ENCODE data around the gene BACH2.

The BACH2 gene

GRCh38 chr6:90257486-90257738 is 39.2 kb downstream of the BACH2 start:
- no CpG with 5 or more reads among the region's 1 CpG for WGBS, 2 donors (ENCODE audit: extremely low coverage in 2 of 2, insufficient read length in 2 of 2, insufficient replicate concordance in 1 of 2)
- no peak overlapping the region for H3K27ac ChIP-seq (replicated peaks; ENCODE audit: low read length)

GRCh38 chr6:90256698-90257485 is 39.8 kb downstream of the BACH2 start:
- no peak overlapping the region for H3K9ac ChIP-seq (ENCODE audit: low read depth, low read length, poor library complexity)
- no peaks in the 10 kb centered on the region for H3K27me3 ChIP-seq (ENCODE audit: control insufficient read depth in 3 of 3, insufficient read depth in 3 of 3, low read depth in 1 of 3, low read length in 3 of 3)
- no peak overlapping the region for H3K14ac ChIP-seq (ENCODE audit: low read length)
- no peak overlapping the region for H2BK12ac ChIP-seq (ENCODE audit: low read length)
- H3K27ac ChIP-seq (replicated peaks; ENCODE audit: low read length): no peak overlapping the region
- no peak overlapping the region for H4K8ac ChIP-seq (ENCODE audit: low read depth, low read length)
- H3K4me2 ChIP-seq (ENCODE audit: insufficient read depth, low read length, poor library complexity, severe bottlenecking): no peak overlapping the region
- H3K23ac ChIP-seq (ENCODE audit: low read depth, low read length, poor library complexity): no peak overlapping the region
- peaks cover 0 to 3% of the 10 kb centered on the region in 2 donors for H3K4me1 ChIP-seq (ENCODE audit: control insufficient read depth in 2 of 2, insufficient read depth in 1 of 2, low read depth in 1 of 2, low read length in 2 of 2)
- no peaks in the 10 kb centered on the region for H3K36me3 ChIP-seq (replicated peaks in 1 of 2; ENCODE audit: control insufficient read depth in 2 of 2, insufficient read depth in 2 of 2, low read length in 2 of 2)
- H4K91ac ChIP-seq (ENCODE audit: low read depth, low read length, poor library complexity): no peak overlapping the region
- H2AK5ac ChIP-seq (ENCODE audit: low read depth, low read length): no peak overlapping the region
- no peak overlapping the region for H2AFZ ChIP-seq (ENCODE audit: low read length)
- no peak overlapping the region for H2BK5ac ChIP-seq (ENCODE audit: low read length)
- no peaks in the 10 kb centered on the region for H3K79me1 ChIP-seq (ENCODE audit: low read depth, low read length)
- no peak overlapping the region for H2BK120ac ChIP-seq (ENCODE audit: low read depth, low read length)
- DNase-seq (ENCODE audit: low spot score): no peak
- no peak overlapping the region for H3K4me3 ChIP-seq (ENCODE audit: low read length in 2 of 2)
- H3K4ac ChIP-seq (ENCODE audit: low read length): no peak overlapping the region
- H2BK15ac ChIP-seq (ENCODE audit: low read length): no peak overlapping the region
- H3K18ac ChIP-seq (ENCODE audit: low read length): no peak overlapping the region
- WGBS, 2 donors (ENCODE audit: extremely low coverage in 2 of 2, insufficient read length in 2 of 2, insufficient replicate concordance in 1 of 2): no CpG with 5 or more reads among the region's 4 CpGs
- peaks cover 0 to 8% of the 10 kb centered on the region in 2 donors for H3K9me3 ChIP-seq (replicated peaks in 1 of 2; ENCODE audit: control insufficient read depth in 2 of 2, insufficient read depth in 1 of 2, low read depth in 1 of 2, low read length in 2 of 2)

More at GRCh38 chr6:90257486-90257738, 39.2 kb downstream of the BACH2 start:
- Histone ChIP-seq H2BK15ac (ENCODE audit: low read length) (no peak overlapping the region), H2BK5ac (ENCODE audit: low read length) (no peak overlapping the region), H3K4me2 (ENCODE audit: insufficient read depth, low read length, poor library complexity, severe bottlenecking) (no peak overlapping the region), H2BK12ac (ENCODE audit: low read length) (no peak overlapping the region), H3K79me1 (ENCODE audit: low read depth, low read length) (no peaks in the 10 kb centered on the region), H2AFZ (ENCODE audit: low read length) (no peak overlapping the region), H4K91ac (ENCODE audit: low read depth, low read length, poor library complexity) (no peak overlapping the region), H3K18ac (ENCODE audit: low read length) (no peak overlapping the region), H2BK120ac (ENCODE audit: low read depth, low read length) (no peak overlapping the region), H3K9me3 (replicated peaks in 1 of 2; ENCODE audit: control insufficient read depth in 2 of 2, insufficient read depth in 1 of 2, low read depth in 1 of 2, low read length in 2 of 2) (peaks cover 0 to 8% of the 10 kb centered on the region in 2 donors), H3K23ac (ENCODE audit: low read depth, low read length, poor library complexity) (no peak overlapping the region), H2AK5ac (ENCODE audit: low read depth, low read length) (no peak overlapping the region), H3K4ac (ENCODE audit: low read length) (no peak overlapping the region), H3K4me3 (ENCODE audit: low read length in 2 of 2) (no peak overlapping the region), H3K4me1 (ENCODE audit: control insufficient read depth in 2 of 2, insufficient read depth in 1 of 2, low read depth in 1 of 2, low read length in 2 of 2) (peaks cover 0 to 3% of the 10 kb centered on the region in 2 donors), H3K27me3 (ENCODE audit: control insufficient read depth in 3 of 3, insufficient read depth in 3 of 3, low read depth in 1 of 3, low read length in 3 of 3) (no peaks in the 10 kb centered on the region), H3K36me3 (replicated peaks in 1 of 2; ENCODE audit: control insufficient read depth in 2 of 2, insufficient read depth in 2 of 2, low read length in 2 of 2) (no peaks in the 10 kb centered on the region), H3K14ac (ENCODE audit: low read length) (no peak overlapping the region), H3K9ac (ENCODE audit: low read depth, low read length, poor library complexity) (no peak overlapping the region), H4K8ac (ENCODE audit: low read depth, low read length) (no peak overlapping the region)
- DNase-seq (ENCODE audit: low spot score): no peak

- no peak for DNase-seq (ENCODE audit: low spot score)
- no peak overlapping the region for H3K9ac ChIP-seq (ENCODE audit: low read depth, low read length, poor library complexity)
- H3K27me3 ChIP-seq (ENCODE audit: control insufficient read depth in 3 of 3, insufficient read depth in 3 of 3, low read depth in 1 of 3, low read length in 3 of 3): no peaks in the 10 kb centered on the region
- H3K79me1 ChIP-seq (ENCODE audit: low read depth, low read length): no peaks in the 10 kb centered on the region
- no peak overlapping the region for H2BK12ac ChIP-seq (ENCODE audit: low read length)
- no peak overlapping the region for H3K23ac ChIP-seq (ENCODE audit: low read depth, low read length, poor library complexity)
- no peak overlapping the region for H3K4me2 ChIP-seq (ENCODE audit: insufficient read depth, low read length, poor library complexity, severe bottlenecking)
- H4K8ac ChIP-seq (ENCODE audit: low read depth, low read length): no peak overlapping the region
- no peak overlapping the region for H2BK120ac ChIP-seq (ENCODE audit: low read depth, low read length)
- no peak overlapping the region for H3K14ac ChIP-seq (ENCODE audit: low read length)
- H2BK15ac ChIP-seq (ENCODE audit: low read length): no peak overlapping the region
- no peak overlapping the region for H2BK5ac ChIP-seq (ENCODE audit: low read length)
- peaks cover 0 to 3% of the 10 kb centered on the region in 2 donors for H3K4me1 ChIP-seq (ENCODE audit: control insufficient read depth in 2 of 2, insufficient read depth in 1 of 2, low read depth in 1 of 2, low read length in 2 of 2)
- no peak overlapping the region for H2AFZ ChIP-seq (ENCODE audit: low read length)
- H3K27ac ChIP-seq (replicated peaks; ENCODE audit: low read length): no peak overlapping the region
- no CpG with 5 or more reads among the region's 2 CpGs for WGBS, 2 donors (ENCODE audit: extremely low coverage in 2 of 2, insufficient read length in 2 of 2, insufficient replicate concordance in 1 of 2)
- no peak overlapping the region for H4K91ac ChIP-seq (ENCODE audit: low read depth, low read length, poor library complexity)
- H3K18ac ChIP-seq (ENCODE audit: low read length): no peak overlapping the region
- H3K4me3 ChIP-seq (ENCODE audit: low read length in 2 of 2): no peak overlapping the region
- no peak overlapping the region for H3K4ac ChIP-seq (ENCODE audit: low read length)
- peaks cover 0 to 4% of the 10 kb centered on the region in 2 donors for H3K9me3 ChIP-seq (replicated peaks in 1 of 2; ENCODE audit: control insufficient read depth in 2 of 2, insufficient read depth in 1 of 2, low read depth in 1 of 2, low read length in 2 of 2)
- no peak overlapping the region for H2AK5ac ChIP-seq (ENCODE audit: low read depth, low read length)
- H3K36me3 ChIP-seq (replicated peaks in 1 of 2; ENCODE audit: control insufficient read depth in 2 of 2, insufficient read depth in 2 of 2, low read length in 2 of 2): no peaks in the 10 kb centered on the region
These were observed 43.0 kb downstream of the BACH2 start for GRCh38 chr6:90253631-90254030.

GRCh38 chr6:90251295-90251992 is 45.2 kb downstream of the BACH2 start:
- H3K9ac ChIP-seq (ENCODE audit: low read depth, low read length, poor library complexity): no peak overlapping the region
- H4K91ac ChIP-seq (ENCODE audit: low read depth, low read length, poor library complexity): no peak overlapping the region
- no peak overlapping the region for H3K14ac ChIP-seq (ENCODE audit: low read length)
- no peak overlapping the region for H2BK15ac ChIP-seq (ENCODE audit: low read length)
- H3K18ac ChIP-seq (ENCODE audit: low read length): no peak overlapping the region
- no peak overlapping the region for H3K4me3 ChIP-seq (ENCODE audit: low read length in 2 of 2)
- H2AK5ac ChIP-seq (ENCODE audit: low read depth, low read length): no peak overlapping the region
- H3K27ac ChIP-seq (replicated peaks; ENCODE audit: low read length): no peak overlapping the region
- no peaks in the 10 kb centered on the region for H3K79me1 ChIP-seq (ENCODE audit: low read depth, low read length)
- no peak overlapping the region for H2BK12ac ChIP-seq (ENCODE audit: low read length)
- no peak overlapping the region for H2BK5ac ChIP-seq (ENCODE audit: low read length)
- H3K4me2 ChIP-seq (ENCODE audit: insufficient read depth, low read length, poor library complexity, severe bottlenecking): no peak overlapping the region
- no peak overlapping the region for H4K8ac ChIP-seq (ENCODE audit: low read depth, low read length)
- no peaks in the 10 kb centered on the region for H3K36me3 ChIP-seq (replicated peaks in 1 of 2; ENCODE audit: control insufficient read depth in 2 of 2, insufficient read depth in 2 of 2, low read length in 2 of 2)
- no peaks in the 10 kb centered on the region for H3K27me3 ChIP-seq (ENCODE audit: control insufficient read depth in 3 of 3, insufficient read depth in 3 of 3, low read depth in 1 of 3, low read length in 3 of 3)
- DNase-seq (ENCODE audit: low spot score): no peak
- WGBS, 2 donors (ENCODE audit: extremely low coverage in 2 of 2, insufficient read length in 2 of 2, insufficient replicate concordance in 1 of 2): no CpG with 5 or more reads among the region's 4 CpGs
- peaks cover 0 to 4% of the 10 kb centered on the region in 2 donors for H3K9me3 ChIP-seq (replicated peaks in 1 of 2; ENCODE audit: control insufficient read depth in 2 of 2, insufficient read depth in 1 of 2, low read depth in 1 of 2, low read length in 2 of 2)
- H3K4me1 ChIP-seq (ENCODE audit: control insufficient read depth in 2 of 2, insufficient read depth in 1 of 2, low read depth in 1 of 2, low read length in 2 of 2): peaks cover 0 to 3% of the 10 kb centered on the region in 2 donors
- H2BK120ac ChIP-seq (ENCODE audit: low read depth, low read length): no peak overlapping the region
- H2AFZ ChIP-seq (ENCODE audit: low read length): no peak overlapping the region
- H3K23ac ChIP-seq (ENCODE audit: low read depth, low read length, poor library complexity): no peak overlapping the region
- no peak overlapping the region for H3K4ac ChIP-seq (ENCODE audit: low read length)
